HG02852 (cell line): ENCODE data around the gene ADGRB3.
"Not testable (repeated sequence)": the region's sequence is repeated elsewhere in the genome, so short reads cannot be mapped to it uniquely, and the experiment has no call there.

Experiments
- ATAC-seq: cut with Tn5 transposase; IDR thresholded peaks from one replicate; pipeline ENCODE4 v1.9.1; 2021; ENCODE audit warnings: mild to moderate bottlenecking, moderate library complexity; ENCODE audit not compliant: unreplicated experiment

Gene ADGRB3

DNA sequence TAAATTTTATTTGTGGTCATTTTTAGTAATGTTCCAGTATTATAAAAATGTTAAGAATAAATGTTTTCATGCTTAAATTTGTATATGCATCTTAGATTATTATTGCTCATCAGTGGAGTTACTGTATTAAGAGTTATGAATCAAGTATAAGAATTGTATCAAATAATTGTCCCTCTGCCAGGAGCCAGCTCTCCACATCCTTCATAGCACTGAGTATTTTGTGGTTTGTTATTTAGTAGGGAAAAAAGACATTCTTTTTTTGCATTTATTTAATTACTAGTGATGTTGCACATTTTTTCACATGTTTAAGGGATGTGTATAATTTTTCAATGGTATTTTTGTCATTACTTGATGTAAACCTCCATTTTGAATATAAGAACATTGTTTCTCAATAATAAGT, 102.0 kb downstream of the ADGRB3 start:
- no peak for ATAC-seq

DNA sequence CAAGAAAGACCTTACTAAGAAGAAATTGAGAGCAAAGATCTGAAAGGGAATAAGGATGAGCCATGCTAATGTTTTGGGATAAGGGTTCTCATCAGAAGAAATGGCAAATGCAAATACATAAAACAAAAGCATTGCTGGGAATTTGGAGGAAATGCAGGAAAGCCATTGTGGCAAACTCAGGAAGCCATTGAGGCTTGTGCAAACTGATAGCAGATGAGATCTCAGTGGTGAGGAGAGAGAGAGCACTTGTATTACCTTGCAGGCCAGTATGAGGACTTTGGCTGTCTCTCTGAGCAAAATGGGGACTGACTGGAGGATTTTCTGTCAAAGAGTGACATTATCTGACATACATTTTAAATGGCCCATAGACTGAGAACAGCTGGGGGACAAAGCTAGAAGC, 103.0 kb downstream of the ADGRB3 start:
- no peak for ATAC-seq

DNA sequence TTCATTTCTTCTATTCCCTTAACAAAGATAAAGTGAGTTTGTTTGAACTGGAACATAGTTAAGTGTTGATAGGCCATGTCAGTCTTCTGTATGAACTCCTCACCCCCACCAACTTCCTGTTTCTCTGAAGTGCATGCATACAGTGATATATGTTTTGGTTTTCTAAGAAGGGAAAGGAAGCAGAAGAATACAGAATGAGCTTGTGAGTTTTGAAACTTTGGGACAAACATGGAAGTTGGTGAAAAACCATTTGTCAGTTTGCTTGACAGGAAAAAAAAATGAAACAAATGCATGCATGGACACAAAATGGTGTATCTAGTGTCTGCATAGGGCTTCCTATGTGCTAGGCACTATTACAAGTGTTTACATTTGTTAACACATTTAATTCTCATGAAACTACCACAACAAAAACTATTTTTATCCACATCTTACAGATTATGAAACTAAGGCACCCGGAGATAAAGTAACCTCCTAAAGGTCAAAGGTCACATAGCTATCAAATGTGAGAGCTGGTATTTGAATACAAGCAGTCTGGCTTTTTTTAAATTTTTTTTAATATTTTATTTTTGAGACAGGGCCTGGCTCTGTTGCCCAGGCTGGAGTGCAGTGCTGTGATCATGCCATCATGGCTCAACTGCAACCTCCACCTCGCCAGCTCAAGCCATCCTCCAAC, 105.9 kb downstream of the ADGRB3 start:
- no peak for ATAC-seq

DNA sequence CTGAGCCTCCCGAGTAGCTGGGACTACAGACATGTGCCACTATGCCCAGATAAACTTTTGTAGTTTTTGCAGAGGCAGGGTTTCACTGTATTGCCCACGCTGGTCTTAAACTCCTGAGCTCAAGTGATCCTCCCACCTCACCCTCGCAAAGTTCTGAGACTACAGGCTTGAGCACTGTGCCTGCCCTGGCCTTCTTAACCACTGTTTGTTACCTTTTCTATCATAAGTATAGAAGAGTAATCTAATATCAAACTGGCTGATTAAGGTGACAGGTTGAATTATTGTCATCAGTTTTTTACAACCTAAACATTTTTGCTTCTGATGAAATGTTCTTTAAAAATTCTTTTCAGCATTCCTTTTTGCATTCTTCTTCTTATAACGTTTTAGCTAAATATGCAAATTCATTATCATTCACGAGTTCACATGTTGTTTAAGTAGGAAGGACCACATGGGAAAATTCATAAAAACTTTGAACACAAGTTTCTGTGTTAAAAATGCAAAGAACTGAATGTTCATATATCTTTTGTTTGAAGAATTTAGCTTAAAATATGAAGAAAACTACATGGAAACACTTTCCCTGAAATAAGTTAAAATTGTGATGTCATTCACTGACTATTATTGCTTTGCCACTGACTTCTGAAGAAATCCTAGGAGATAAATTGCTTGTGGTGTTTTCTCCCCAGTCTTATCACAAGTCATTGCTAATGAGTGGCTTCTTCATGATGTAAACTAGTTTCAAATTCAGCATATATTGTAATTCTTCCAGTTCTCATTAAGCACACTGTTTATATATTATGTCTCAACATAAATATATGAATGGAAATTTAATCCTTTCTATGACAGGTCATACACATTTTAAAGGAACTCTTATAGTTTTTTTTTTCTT, 106.7 kb downstream of the ADGRB3 start:
- no peak for ATAC-seq

DNA sequence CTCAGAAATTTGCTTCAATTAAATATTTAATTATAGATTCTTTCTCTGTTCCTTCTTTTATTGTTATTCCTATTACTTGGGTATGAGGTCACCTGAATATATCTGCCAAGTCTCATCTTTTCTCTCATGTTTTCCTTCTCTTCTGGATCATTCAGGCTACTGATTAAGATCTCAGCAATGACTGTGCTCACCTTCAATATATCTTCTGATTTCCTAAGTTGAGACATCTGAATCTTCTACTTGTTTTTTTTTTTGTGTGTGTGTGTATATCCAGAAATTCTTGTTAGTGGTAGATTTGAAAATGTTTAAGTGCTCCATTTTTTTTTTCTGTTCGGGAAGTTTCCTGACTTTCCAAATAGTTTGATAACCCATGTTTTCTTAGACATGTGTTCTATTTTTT, 108.0 kb downstream of the ADGRB3 start:
- no peak for ATAC-seq

DNA sequence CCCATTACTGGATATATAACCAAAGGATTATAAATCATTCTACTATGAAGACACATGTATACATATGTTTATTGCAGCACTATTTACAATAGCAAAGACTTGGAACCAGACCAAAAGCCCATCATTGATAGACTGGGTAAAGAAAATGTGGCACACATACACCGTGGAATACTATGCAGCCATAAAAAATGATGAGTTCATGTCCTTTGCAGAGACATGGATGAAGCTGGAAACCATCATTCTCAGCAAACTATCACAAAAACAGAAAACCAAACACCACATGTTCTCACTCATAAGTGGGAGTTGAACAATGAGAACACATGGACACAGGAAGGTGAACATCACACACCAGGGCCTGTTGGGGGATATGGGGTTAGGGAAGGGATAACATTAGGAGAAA, 109.3 kb downstream of the ADGRB3 start:
- ATAC-seq, result not testable (repeated sequence)

DNA sequence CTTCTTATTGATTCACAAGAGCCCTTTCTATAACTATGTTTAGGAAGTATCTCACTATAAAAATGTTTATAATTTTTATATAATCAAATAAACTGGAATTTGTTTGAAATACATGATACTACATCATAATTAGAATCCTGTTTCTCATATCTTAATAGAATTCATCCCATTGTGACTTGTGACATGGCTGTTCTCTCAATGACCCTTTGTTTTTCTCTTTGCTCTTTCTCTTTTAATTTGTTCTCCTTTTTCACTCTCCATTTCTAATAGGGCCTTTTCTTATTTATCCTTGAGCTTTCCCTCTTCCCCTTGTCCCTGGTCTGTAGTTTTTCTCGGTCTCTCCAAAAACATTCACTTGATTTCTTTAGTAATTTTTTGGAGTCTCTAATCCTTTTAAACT, 111.3 kb downstream of the ADGRB3 start:
- no peak for ATAC-seq

DNA sequence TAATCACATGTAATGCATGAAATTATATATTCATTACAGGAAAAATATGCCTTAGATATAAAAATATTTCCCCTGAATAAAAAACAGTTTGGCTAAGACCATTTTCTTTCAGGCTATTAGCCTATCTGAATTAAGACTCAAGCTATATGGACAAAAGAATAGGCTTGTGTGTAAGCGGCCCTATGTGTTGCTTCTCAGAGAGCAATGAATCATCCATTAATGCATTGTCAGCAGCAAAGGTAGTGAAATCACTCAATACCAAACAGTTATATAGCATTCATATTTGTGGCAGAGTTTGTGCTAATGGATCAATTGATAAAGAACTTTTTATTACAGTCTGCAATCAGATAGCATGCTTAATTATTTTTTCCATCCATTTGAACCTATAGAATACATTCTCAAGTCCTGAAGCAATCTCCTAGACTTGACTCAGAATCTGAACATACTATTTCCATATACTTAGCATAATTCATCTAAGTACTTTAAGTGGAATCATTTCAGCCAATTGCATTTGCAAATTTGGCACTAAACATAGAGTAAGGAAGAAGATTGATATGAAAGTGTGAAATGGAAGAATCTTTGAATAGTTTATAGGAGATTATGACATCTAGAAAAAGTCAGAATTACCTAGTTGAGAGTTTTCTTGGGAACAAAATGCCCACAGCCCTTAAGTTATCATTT, 112.2 kb downstream of the ADGRB3 start:
- ATAC-seq, result no peak

DNA sequence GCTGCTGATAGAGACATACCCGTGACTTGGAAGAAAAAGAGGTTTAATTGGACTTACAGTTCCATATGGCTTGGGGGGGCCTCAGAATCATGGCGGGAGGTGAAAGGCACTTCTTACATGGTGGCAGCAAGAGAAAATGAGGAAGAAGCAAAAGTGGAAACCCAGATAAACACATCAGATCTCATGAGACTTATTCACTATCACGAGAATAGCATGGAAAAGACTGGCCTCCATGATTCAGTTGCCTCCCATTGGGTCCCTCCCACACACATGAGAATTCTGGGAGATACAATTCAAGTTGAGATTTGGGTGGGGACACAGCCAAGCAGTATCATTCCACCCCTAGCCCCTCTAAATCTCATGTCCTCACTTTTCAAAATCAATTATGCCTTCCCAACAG, 112.8 kb downstream of the ADGRB3 start:
- not testable (repeated sequence) for ATAC-seq

DNA sequence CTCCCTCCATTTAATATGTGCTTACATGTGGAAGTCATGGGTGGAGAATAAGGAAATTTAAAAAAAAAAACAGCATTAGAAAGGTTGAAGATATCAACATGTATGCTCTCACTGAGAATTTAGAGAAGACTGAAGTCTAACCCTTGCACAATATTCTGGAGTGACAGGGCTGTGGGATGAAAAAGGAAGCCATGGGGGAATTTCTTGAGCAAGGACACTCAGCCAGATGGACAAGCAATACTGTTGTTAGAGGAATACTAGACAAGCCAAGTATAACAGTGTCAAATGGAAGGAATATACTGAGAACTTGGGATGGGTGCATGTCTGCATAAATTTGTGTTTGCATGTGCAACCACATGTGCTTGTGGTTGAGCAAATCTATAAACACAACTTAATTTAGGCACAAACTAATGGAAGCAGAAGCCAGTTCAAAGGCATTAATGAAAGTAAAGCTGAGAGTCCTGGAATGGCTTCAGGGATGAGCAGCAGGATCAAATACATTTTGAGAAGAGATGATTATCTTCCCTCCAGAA, 119.7 kb downstream of the ADGRB3 start:
- ATAC-seq, result no peak

DNA sequence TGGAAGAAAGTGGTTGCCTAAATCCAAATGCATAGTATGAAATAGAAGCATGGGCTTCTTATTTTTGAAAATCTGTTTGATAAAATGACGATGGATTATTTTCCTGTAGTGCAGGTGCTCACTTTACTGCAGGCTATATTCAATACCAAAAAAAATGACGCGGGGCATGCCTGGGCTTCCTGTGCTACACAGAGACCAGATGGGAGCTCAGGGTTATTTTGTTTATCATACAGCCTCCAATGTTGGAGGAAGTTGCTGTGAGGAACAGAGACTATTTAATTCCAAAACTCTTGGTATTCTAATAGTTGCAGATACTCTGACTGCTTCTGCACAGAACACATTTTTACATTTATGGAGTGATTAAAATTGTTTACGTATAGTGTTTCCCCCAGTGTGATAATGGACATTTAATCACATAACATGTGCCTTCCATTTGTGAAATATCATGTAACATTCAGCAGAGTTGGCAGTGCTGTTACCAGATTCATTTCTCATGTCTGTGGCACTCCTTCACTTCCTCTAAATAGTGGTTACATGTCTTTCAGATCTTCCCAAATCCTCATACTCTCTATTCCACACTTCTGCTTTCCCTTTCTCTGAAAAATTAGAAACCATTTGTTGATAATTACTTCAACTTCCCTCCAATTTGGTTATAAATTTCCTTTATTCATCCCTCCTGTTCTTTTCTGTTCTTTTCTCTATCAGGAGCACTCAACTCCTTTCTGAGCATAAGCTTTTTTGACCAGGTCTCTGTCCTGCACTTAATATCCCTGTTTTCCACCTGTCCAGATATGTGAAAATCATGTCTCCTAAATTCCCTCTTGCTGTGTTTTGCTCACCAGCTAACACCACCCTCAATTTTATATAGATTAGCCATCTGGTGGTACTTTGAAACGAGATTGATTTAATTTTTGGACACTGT, 121.6 kb downstream of the ADGRB3 start:
- ATAC-seq, result no peak

DNA sequence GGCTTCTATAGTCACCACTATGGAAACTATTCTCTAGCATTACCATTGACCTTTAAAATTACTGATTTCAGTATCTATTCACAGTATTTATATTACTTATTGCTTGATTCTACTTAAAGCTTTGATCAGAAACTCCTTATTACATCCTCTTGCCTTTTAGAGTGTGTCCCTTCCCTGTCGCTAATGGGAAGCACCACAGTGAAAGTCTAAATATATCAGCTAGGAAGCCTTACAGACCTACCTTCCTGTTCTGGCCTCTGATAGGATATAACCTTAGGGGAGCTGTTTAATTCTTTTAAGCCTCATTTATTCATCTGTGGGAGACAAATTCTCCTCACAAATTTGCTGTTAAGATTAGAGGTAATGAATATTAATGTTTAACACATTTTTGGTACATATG, 122.7 kb downstream of the ADGRB3 start:
- ATAC-seq, result no peak

DNA sequence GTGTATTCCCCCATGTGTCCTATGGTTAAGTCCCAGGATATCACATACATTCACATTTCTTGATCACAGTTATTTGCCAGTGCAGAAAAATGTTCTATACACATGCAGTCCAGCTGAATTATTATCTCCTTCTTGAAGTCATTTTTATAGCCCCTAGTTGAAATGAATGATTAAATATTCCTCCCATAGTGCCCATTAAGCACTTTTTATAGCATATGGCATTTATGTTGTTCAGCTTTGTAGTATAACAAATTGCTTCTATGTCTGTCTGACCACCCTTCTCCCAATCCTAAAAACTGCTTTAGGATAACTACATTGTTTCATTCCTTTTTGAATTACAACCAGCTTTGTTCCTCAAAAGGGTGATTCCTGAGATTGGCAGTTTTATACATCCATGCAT, 123.5 kb downstream of the ADGRB3 start:
- ATAC-seq, result no peak

DNA sequence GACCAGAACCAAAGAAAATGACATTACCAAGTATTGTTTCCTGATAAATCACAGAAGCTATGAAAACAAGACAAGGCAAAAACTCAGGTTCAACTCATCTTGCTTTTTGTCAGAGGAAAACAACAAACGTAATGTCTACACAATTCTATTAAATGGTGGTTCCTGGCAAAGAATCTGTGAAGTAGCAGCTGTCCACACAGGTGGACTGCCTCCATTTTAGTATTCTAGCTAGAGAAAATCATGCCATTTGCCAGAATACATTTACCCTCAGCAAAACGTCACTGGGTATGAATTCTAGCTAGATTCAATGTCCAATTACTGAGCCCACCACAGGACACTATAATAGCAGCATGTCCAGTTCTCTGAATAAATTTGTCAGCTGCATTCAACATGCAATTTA, 125.4 kb downstream of the ADGRB3 start:
- ATAC-seq, result no peak

DNA sequence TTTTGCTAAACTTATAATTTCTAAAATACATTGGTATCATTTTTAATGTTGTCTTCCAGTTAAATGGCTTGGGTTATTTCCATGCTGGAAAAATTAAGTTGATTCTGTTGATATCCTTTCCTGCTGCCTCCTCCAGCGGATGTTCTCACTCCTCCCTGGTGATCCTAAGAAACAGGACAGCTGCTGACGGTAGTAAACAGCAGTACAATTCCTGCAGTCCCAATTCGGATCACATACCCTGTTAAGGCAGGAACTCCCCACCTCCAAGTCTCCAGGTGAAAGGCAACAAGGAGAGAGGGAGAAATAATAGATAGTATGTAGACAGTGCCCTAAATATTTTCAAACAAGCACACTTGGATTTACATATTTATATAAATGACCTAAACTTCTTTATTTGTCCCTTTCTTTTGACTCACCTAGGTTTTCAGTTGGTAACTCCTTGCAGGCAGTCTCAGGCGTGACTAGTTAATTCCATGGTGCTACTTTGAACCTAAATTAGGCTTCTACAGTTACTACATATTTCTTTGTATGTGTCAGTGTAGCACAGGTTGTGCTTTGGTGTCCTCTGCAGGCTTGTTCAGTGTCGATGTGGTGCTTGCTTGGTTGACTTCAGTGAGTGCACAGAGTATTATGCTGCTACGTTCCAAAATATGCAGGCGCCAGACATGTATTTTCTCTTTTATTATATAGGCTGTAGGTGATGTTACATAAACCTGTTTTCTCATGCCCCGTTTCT, 126.0 kb downstream of the ADGRB3 start:
- no peak for ATAC-seq

DNA sequence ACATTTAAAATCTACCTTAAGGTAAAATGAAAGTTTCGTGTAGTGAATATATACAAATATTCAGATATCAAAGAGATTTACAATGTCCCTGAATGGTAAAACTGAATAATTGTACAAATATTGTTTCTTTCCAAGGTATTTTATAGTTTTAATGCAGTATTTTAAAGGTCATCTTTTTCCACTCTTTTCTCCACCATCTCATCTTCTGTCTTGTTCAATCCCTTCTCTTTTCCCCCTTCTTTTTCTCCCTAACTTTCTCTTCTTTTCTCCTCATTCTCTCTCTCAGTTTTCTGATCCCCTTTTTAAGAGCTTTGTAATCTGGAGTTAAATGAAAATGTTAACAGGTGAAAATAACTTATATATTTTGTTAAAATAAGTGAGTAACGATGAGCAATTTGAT, 126.9 kb downstream of the ADGRB3 start:
- no peak for ATAC-seq

DNA sequence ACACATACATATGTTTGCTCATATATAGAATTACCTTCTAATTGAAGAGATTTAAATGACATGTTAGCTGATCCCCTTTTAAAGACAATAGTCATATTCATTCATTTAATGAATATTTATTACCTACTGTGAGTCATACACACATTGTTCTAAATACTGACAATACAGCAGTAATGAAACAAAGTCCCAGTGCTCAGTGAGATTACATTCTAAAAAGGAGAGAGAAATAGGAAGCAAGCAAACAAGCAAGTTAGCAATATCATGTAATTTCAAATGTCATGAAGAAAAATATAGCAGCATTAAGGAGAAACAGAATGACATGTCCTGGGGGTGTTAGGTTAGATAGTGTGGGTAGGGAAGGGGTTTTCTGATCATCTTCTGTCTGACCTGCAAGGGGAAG, 136.3 kb downstream of the ADGRB3 start:
- no peak for ATAC-seq

DNA sequence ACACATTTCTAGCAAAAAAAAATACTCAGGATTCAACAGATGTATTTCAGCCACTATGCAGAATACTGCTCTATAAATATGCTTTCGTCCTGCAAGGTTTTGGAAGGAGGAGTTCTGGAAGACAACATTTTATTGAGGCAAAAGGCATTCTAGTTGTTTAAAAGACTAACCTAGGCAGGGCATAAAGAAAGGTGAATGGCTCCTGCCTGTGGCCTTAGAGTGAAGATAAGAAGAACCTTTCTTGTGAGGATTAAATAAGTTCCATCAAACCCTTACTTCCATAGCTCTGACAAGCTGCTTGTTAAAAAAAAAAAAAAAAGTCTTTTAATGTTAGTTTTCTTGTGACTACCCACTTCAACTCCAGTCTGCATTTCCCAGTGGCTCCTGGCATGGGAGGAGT, 139.8 kb downstream of the ADGRB3 start:
- no peak for ATAC-seq

DNA sequence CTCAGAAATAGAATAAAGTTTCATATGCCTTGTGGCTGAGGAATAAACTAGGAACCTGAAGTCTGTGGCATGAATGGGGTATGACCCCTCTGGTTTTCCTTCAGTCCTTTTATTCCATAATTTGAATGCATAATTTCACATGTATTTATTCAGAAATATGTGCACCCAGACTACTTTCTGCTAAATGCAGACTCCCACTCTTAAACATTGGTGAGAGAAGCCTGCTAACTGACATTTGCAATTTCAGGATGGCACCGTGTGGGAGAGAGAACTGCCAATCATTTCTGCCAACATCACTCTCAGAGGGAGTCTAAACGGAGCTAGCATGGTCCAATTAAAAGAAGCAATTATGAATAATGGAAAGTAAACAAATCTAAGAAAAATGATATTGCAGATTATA, 141.3 kb downstream of the ADGRB3 start:
- ATAC-seq, result no peak

DNA sequence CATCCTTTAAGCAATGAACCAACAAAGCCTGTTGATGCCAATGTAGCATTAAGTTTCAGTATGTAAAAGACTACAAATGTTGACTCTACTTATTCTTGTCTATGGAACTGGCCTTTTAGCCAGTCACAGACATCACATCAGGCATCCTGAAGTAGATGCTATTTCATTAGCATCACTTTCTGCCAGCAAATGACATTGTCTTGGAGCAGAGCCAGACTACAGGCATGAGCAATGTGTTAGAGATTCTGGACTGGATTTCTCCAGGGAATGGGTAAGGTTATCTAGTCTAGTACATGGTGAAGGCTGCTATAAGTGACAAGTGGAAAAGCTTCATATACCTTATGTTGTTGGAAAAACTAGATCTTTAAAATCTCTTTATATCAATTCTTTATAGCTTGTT, 142.9 kb downstream of the ADGRB3 start:
- ATAC-seq, result no peak
